ENCODE data around the gene SOX8. TPM values are rescaled to one million over a fixed set of nuclear protein-coding genes. Genes with fewer than 3 reads are reported as not detected.

SOX8 gene
- total and polyA plus RNA-seq, 9 donors = 0.08 to 0.52 (median 0.32) TPM

DNA sequence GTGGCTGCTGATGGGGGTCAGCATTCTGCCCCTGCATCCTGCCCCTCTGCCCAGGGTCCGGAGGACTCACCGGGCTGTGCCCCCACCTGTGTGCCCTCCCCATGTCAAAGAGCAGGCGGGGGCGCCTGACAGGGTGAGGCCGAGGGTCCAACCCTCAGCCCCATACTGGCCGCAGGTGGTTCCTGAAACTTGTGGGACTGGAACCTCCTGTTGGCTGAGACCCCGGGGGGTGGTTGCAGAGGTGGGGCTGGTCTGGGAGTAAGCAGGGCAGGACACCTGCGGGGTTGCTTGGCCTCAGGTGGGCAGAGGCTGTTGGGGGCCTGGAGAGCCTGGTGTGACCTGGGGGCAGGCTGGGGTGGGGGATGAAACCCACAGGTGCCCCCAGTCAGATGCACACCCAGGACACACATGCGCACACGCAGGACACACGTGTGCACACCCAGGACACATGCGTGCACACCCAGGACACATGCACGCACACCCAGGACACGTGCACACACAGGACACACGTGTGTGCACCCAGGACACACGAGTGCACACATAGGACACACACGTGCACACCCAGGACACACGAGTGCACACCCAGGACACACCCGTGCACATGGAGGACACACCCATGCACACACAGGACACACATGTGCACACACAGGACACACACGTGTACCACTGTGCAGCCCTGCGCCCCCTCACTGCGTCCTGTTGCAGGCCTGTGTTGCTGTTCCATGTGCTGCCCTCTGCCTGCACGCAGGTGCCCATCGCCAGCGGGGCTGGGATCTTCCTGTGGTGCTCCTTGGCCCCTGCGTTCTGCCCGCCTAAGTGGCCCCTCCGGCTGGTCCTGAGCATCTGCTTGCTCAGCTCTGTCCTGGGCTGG, 31.4 kb downstream of the SOX8 start:
- intact Hi-C loops (cut with DNase I) = no loop called here
- WGBS, 3 donors = 78 to 85% (median 80%) methylated on average over 26 to 28 of the region's 28 CpGs
- Histone ChIP-seq H3K27me3 (no peaks in the 10 kb centered on the region), H3K4me3 (no peak overlapping the region), H3K9me3 (no peaks in the 10 kb centered on the region), H3K36me3 (no peaks in the 10 kb centered on the region), H3K4me1 (ENCODE audit: insufficient read depth) (no peaks in the 10 kb centered on the region), H3K27ac (no peak overlapping the region)
- no peak for DNase-seq
- TF ChIP-seq EP300 (IDR thresholded peaks at IDR 0.05) (no peak), POLR2A (IDR thresholded peaks at IDR 0.05) (no peak)
- TF ChIP-seq, protein P1, sequence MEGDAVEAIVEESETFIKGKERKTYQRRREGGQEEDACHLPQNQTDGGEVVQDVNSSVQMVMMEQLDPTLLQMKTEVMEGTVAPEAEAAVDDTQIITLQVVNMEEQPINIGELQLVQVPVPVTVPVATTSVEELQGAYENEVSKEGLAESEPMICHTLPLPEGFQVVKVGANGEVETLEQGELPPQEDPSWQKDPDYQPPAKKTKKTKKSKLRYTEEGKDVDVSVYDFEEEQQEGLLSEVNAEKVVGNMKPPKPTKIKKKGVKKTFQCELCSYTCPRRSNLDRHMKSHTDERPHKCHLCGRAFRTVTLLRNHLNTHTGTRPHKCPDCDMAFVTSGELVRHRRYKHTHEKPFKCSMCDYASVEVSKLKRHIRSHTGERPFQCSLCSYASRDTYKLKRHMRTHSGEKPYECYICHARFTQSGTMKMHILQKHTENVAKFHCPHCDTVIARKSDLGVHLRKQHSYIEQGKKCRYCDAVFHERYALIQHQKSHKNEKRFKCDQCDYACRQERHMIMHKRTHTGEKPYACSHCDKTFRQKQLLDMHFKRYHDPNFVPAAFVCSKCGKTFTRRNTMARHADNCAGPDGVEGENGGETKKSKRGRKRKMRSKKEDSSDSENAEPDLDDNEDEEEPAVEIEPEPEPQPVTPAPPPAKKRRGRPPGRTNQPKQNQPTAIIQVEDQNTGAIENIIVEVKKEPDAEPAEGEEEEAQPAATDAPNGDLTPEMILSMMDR (IDR thresholded peaks at IDR 0.05) = no peak

DNA sequence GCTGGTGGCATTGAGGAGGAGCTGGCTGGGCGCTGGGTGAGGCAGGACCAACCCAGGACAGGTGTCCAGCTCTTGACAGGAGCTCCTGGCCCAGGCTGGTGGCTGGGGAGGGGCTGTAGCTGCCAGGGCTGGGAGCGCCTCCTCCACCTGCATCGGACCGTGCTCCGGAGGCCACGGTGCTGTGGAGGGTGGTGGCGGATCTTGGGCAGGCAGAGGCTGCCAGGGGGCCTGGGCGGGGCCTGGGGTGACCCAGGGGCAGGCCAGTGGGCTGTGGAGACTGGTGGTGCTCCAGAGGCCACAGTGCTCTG, 32.0 kb downstream of the SOX8 start:
- DNase-seq = no peak
- no peaks in the 10 kb centered on the region for H3K9me3 ChIP-seq
- no peak for TF ChIP-seq POLR2A (IDR thresholded peaks at IDR 0.05)
- TF ChIP-seq EP300 (IDR thresholded peaks at IDR 0.05) = no peak
- TF ChIP-seq, protein P1 (IDR thresholded peaks at IDR 0.05) = no peak
- intact Hi-C loops (cut with DNase I) = no loop called here
- H3K27me3 ChIP-seq = no peaks in the 10 kb centered on the region
- H3K27ac ChIP-seq = no peak overlapping the region
- H3K4me1 ChIP-seq (ENCODE audit: insufficient read depth) = no peaks in the 10 kb centered on the region
- 51 to 59% (median 53%) methylated on average over 7 to 8 of the region's 8 CpGs for WGBS, 3 donors
- H3K4me3 ChIP-seq = no peak overlapping the region
- H3K36me3 ChIP-seq = no peaks in the 10 kb centered on the region

DNA sequence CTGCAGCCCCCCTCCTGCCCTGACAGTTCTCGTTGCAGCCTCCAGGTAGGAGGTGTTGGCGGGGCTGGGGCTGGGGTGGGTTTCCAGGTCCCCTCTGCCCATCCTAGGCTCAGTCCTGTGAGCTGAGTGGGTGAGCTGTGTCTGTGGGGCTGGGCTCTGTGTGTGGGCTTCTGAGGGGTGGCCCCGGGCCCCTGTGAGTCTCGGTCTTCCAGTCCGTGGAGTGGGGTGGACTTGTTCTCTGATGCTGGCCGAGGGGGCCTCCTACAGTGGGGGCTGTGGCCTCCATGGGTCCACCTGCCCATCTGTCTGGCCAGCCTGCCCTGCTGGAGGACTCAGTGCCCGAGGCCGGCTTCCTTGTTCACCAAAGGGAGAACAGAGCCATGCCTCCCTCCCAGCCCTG, 32.7 kb downstream of the SOX8 start:
- intact Hi-C loops (cut with DNase I) = no loop called here
- Histone ChIP-seq H3K9me3 (no peaks in the 10 kb centered on the region), H3K4me3 (no peak overlapping the region), H3K27ac (no peak overlapping the region), H3K4me1 (ENCODE audit: insufficient read depth) (peaks cover 1% of the 10 kb centered on the region), H3K27me3 (no peaks in the 10 kb centered on the region), H3K36me3 (no peaks in the 10 kb centered on the region)
- WGBS, 3 donors = 77 to 88% (median 82%) methylated on average over 7 to 8 of the region's 8 CpGs
- TF ChIP-seq EP300 (IDR thresholded peaks at IDR 0.05) (no peak), POLR2A (IDR thresholded peaks at IDR 0.05) (no peak)
- TF ChIP-seq, protein P1 (IDR thresholded peaks at IDR 0.05) = no peak
- DNase-seq = no peak

DNA sequence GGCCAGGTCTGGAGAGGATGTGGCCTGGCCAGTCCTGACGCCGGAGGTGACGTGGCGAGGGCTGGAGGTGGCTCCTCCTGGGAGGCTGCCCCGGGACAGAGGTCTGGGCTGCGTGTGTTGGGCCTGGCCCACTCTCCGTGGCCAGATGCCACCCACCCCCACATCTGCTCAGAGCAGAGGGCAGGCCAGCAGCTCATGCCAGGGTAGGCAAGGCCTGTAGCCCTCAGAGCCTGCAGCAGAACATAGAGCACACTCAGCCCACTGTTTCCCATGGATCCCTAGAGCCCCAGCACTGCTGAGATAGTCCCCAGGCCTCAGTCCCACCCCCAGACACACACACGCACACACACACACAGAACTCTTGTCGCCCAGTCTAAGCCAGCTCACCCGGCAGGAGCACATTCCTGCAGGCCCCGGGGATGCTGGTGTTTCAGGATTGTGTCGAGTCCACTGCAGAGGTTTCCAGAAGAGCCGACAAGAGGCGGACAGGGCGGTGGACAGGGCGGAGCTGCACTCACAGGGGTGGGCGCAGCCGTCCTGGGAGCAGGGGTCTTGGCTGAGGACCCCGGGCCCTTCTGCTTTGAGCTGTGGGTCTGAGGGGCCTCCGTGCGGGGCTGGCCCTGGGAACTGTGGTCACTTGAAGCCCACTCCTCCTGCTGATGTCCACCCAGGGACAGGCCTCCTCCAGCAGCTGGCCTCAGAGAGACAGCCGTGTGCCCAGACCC, 33.4 kb downstream of the SOX8 start:
- intact Hi-C loops (cut with DNase I) = no loop called here
- 82 to 84% (median 84%) methylated on average over 22 of the region's 22 CpGs for WGBS, 3 donors
- Histone ChIP-seq H3K4me3 (no peak overlapping the region), H3K9me3 (no peaks in the 10 kb centered on the region), H3K27me3 (no peaks in the 10 kb centered on the region), H3K36me3 (no peaks in the 10 kb centered on the region), H3K4me1 (ENCODE audit: insufficient read depth) (peaks cover 6% of the 10 kb centered on the region), H3K27ac (no peak overlapping the region)
- TF ChIP-seq EP300 (IDR thresholded peaks at IDR 0.05) = no peak
- TF ChIP-seq, protein P1 (IDR thresholded peaks at IDR 0.05) = no peak
- TF ChIP-seq POLR2A (IDR thresholded peaks at IDR 0.05) = no peak
- DNase-seq = no peak
